Stimulated activated CD8-positive, alpha-beta memory T cell treated with anti-CD3 and anti-CD28 coated beads, Interleukin-12 subunit alpha, Interleukin-12 subunit beta, amount 100 ng/mL, for 1 hour (primary cell): ENCODE results near the gene CCDC174.

Experiments
- DNase-seq: peaks from one replicate; pipeline ENCODE4 v3.0.0-alpha.2; 2020; ENCODE audit warnings: low read depth

The CCDC174 gene

GRCh38 chr3:14657579-14657978 is 6.0 kb downstream of the CCDC174 start:
- no peak for DNase-seq

DNA sequence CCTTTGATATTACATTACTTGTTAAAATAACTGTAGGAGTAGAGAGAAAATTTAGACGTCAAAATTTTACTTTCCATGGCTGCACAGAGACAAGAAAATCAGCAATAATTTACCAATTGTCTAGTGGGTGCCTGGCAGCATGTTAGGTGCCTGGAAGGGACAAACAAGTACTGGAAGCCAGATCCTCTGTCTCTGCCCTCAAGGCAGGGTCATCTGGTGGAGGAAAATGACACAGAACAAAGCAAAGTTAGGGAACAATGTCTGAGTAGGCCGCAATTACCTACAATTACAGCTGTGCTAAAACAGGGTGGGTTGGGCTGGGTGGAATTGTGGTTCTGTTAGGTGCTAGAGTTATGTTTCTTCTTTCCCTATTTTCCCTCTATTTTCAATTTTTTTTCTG is 7.4 kb downstream of the CCDC174 start:
- no peak for DNase-seq

DNA sequence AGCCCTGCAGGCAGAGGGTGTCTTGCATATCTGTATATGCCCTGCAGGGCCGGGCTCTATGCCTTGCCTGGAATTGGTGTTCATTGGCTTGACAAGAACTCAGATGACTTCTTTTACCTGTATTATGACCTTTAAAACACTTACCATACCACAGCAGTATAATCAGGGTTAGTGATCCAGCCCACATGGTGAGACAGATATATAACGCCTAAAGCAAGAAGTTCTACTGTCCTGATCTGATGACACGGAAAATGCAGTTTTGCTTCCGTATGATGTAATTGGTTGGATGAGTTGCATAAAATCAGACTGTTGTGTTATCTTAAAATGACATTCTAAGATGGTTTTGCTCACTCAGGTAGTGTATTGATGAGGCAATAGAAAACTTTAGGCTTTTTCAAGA is 9.4 kb downstream of the CCDC174 start:
- no peak for DNase-seq

DNA sequence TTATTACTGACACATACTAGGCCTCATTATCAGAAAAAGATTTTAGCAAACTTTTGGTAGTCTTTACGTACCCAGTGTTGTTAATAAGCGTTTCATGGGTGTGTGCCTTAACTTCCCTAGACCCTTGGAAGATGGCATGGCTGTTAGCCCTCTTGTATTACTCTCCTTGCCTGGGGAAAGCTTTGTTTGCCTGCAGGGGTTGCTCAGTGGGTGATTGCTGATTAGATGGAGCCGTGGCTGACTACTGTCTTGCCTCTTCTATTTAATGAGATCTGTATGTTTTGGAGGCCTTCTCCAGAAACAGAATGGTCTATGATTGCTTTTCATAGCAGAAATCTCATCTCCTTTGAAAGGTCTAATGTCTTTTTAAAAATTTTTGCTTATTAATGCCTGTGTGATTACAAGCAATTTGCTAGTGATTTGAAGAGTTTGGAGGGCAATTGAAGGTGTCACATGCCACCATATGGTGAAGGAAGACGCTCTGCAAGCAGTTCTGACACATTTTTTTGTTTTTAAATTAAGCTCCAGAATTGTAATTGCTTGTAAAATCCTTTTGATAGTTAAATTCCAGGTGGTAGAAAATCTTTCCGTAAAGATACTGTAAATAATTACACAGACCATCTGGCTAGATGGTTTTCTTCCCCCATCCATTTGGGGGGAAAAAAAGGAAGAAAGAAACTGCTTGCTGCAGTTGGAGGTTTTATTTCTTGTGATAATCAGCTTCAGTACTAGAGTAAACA is 12.0 kb downstream of the CCDC174 start:
- no peak for DNase-seq

GRCh38 chr3:14664170-14664569 is 12.6 kb downstream of the CCDC174 start:
- no peak for DNase-seq

DNA sequence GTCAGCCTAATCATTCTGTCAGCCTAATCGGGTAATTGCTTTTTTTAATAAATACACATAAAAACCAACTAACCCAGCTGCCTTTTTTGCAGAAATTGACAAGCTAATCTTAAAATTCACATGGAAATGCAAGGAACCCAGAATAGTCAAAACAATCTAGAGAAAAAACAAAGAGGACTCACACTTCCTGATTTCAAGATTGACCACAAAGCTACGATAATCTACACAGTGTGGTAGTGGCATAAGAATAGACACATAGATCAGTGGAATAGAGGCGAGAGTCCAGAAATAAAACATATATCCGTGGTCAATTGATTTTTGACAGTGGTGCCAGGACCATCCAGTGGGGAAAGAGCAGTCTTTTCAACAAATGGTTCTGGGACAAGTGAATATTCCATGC is 21.0 kb downstream of the CCDC174 start:
- DNase-seq: no peak

DNA sequence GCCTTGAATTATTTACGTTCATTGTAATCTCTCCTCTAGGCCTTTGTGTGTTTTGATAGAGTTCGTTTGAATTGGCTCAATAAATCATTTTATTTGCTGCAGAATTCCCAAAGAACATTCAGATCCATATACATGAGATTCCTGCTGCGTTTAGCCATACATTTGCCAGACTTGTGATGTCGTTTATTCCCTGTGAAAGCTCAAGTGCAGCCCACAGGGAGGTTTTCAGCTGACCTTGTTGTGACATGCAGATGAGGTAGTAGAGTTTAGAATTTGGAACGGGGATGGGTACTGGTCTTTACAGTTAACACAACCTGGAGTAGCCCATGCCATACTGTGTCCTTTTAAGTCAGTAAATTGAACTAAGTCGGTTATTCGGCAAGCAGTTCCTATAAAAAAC is 23.3 kb downstream of the CCDC174 start, which contains the start of gene C3orf20:
TSS of gene C3orf20 (plus strand) at position 301 of the 400 bp plus-strand sequence. CDS start 7,573 bp downstream, outside the sequence.
- DNase-seq: no peak

- no peak for DNase-seq
Measured at GRCh38 chr3:14676881-14677280, 25.3 kb downstream of the CCDC174 start.

DNA sequence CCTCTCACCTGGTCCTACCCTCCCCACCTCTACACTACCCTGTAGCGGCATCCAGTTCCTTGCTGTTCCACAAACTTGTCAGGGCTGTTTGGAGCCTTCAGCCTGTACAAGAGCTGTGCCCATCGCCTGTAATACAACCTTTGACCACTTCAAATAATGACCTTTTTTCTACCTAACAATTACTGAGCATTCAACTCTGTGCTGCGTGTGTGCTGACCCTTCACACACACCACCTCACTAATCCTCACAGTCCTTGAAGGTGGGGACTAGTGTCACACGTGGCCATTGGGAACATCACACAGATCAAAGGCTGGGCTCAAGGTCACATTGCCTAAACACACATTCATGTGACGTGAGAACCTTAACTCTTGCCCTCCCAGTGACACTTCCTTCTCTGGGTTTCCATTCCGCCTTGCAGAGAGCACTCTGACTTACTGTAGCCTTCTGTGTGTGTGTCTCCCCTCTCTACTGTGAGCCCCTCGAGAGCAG is 26.5 kb downstream of the CCDC174 start:
- DNase-seq: no peak

DNA sequence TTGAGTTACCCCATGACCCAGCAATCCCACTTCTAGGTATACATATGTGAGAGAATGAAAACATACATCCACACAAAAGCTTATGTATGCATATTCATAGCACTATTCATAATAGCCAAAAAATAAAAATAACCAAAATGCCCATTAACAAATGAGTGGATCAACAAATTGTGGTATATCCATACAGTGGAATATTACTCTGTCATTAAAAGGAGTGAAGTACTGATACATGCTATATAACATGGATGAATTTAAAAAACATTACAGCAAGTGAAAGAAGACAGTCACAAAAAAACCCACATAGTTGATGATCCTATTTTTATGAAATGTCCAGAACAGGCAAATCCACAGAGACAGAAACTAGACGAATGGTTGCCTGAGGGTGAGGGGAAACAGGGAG is 28.6 kb downstream of the CCDC174 start:
- DNase-seq: no peak

GRCh38 chr3:14680716-14681115 is 29.2 kb downstream of the CCDC174 start:
- no peak for DNase-seq

DNA sequence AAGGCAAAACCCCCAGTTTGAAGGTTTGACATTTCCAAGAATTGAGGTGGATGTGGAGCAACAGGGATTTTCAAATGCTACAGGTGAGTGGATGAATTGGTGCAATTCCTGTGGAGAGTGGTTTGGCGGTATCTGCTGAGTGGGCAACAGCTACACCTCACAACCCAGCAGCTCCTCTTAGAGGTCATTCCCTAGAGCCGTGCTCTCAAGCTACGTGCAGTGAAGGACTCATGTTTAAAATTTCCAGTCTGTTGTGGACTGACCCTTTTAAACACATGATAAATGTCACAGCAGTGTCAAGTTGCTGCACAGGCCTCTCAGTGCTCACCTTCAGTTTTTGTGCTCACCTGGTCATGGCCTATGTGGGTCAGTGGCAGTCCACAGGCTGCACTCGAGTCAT is 32.9 kb downstream of the CCDC174 start:
- no peak for DNase-seq

DNA sequence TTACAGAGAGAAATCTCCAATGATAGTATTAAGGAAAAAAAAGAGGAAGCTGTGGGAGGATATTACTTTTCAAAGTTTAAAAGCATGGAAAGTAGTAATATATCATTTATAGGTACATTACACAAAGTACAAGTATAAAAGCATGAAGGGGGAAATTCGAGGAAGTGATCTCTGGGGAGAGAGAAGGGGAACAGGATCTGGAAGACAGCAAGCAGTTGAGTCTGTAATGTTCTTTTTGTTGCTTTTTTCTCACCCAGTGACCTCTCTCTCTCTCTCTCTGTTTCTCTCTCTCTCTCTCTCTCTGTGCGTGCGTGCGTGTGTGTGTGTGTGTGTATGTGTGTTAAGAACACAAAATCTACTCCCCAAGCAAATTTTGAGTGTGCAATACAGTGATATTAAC is 33.6 kb downstream of the CCDC174 start:
- DNase-seq: no peak

DNA sequence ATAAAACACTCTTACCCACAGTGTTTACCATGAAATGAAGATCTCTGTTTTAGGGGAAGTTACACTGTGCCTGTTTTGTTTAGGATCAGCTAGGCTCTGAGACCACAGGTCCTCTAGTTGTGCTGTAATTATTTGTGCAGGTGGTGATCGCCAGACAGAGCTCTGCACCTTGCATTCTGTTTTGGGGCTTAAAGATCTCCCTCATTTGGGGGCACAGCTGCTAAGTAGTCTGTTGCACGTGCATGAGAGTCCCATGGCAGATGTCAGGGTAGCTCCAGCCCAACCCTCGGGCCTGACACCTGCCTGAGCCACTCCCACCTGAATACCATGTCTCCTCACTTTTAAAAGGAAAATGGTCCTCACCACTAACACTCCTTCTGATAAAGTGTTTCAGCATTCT is 35.8 kb downstream of the CCDC174 start:
- DNase-seq: no peak

DNA sequence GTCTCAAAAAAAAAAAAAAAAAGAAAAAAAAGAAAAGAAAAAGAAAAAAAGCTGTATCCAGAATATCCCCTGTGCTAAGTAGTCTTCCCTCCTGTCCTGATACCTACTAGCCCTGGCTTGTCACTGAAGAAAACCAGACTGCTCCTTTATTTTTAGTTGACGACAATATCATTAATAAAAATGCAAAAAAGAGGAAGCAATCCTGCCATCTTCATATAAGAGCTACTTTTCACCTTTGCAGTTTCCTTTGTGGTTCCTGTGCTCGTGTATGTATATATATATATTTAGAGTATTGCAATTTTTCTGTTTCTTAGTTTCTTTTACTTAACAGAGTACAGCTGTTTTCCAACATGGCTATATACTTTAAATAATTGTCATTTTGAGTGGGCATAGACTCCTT is 37.0 kb downstream of the CCDC174 start:
- no peak for DNase-seq

DNA sequence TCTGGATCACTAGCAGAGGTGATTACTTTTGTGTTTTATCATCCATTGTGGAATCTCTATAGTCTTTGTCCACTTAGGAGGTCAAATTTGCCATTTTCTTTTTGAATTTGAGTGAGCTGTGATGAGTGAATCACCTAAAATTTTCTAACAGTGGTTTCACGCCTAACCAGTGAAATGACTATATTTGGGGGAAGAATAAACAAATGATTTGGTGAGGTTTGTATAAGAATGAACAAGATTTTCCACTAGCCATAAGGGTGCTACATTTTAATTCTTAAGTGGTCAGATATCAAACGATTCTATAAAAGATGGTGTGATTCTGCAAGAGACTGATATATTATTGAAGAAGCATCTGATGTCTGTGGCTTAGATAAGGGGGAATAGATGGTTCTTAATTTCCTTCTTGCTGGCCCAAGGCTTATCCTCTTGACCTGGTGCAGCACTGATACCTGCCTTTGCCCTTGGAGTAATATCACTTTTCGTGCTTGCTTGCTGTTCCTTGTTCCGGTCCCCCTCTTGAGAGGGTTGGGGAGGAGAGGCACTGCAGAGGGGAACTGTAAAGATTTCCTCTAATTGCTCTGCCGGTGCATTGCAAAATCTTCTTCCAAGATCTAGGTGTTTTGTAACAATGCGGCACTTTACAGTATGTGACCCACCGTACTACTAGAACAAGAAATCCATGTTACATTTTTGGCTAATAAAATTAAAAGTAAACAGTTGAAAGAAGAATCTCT is 37.9 kb downstream of the CCDC174 start:
- no peak for DNase-seq

DNA sequence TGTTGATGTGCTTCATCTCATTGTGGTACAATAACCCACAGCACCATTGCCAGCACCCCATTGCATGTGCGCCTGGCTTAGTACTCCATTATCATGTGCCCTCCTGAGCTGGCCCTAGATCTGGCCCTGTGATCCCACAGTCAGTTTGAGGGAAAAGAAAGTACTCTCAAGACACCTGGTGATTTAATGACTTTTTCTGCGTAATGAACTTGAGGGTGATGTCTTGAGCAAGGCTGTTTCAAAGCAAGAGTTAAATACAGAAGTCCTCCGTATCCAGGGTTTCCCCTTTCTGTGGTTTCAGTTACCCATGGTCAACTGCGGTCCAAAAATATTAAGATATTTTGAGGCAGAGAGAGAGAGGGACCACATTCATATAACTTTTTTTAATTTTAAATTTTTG is 39.7 kb downstream of the CCDC174 start:
- DNase-seq: no peak

- DNase-seq: no peak
Measured at GRCh38 chr3:14691719-14692118, 40.2 kb downstream of the CCDC174 start.

GRCh38 chr3:14698601-14699244 is 47.2 kb downstream of the CCDC174 start:
- DNase-seq: no peak

DNA sequence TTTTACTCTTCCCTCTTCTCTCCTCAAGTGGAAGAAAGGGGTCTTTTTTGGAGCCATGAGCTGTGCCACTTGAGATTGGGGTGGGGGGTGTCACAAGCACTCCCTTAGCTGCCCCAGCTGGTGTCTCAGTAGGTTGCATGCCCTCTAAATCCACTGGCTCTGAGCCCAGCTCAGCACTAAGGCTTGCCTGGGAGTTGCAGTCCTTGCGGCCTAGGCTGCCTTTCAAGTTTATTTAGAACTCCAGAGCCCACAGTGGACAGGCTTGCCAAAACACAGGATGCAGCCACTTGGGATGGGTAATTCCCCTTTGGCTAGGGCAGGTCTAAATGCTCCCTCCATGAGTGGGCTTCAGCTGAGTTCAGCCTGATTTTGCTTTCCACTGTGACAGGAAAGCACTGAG is 48.1 kb downstream of the CCDC174 start:
- DNase-seq: no peak

DNA sequence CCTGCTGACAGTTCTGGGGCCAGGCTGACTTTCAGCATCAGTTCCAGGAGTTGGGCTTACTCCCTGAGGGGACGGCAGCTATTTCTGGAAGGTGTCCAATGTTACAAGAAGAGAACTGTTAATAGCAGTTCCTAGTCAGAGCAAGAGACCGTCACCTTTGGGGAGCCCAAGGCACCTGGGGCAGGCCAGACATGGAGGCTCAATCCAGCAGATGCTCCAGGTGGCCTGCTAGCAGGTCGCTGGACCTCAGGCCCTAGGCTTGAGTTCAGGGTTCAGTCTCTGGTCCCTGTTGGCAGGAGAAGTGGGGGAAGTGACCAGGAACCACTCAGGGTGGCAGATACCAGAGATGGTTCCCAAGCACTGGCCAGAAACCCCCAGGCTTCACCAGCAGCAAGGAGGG is 49.3 kb downstream of the CCDC174 start:
- DNase-seq: no peak

- DNase-seq: no peak
Measured at GRCh38 chr3:14701676-14702075, 50.1 kb downstream of the CCDC174 start.
